ENCODE data around the gene IQCF2.

DNA sequence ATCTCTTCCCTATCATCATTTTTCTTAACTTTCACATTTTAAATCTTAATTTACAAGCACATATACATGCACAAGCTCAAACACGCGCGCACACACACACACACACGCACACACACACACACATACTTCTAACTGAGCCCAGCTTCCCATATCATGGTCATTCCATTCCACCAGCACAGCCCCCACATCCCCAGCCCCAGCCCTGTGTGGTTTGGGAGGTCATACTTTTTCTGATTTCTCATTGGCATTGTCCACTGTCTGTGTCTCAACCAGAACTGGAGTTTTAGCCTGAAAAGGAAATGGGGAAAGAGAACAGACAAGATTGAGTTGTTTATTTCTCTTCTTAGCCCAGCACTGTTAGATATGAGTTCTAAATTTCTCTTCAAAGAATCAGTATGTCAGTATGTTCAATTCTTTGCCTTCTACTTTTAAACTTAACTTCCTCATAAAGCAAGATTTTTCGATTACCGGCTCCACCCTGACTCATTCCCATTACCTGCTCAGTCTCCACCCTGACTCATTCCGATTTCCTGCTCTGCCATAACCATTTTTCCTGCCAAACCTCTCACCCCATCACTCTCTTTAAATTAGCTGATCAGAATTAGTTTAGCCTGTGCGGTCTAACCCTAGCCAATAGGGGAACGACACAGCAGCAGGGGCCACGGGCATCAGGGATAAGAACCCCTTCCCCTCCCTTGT, 35.3 kb downstream of the IQCF2 start:
- TF ChIP-seq CTCF (conservative IDR thresholded peaks at IDR 0.05; ENCODE audit: low read depth, low read length) (no peak), EZH2 (IDR thresholded peaks at IDR 0.05; ENCODE audit: borderline replicate concordance, low read depth, low read length, poor library complexity, severe bottlenecking) (no peak)
